HG03442 (cell line): ENCODE measurements around the gene GSDME.

Experiments used
- ATAC-seq: cut with Tn5 transposase; IDR thresholded peaks from one replicate; pipeline ENCODE4 v1.9.1; 2021; ENCODE audit warnings: mild to moderate bottlenecking, moderate library complexity; ENCODE audit not compliant: unreplicated experiment

The GSDME gene

GRCh38 chr7:24706211-24707170 is 50.8 kb downstream of the GSDME start:
- ATAC-seq, result no peak

- ATAC-seq, result no peak
These were observed 51.8 kb downstream of the GSDME start for GRCh38 chr7:24705461-24705954.

GRCh38 chr7:24704311-24704710 is 53.0 kb downstream of the GSDME start:
- ATAC-seq, result no peak

GRCh38 chr7:24703296-24703695 is 54.0 kb downstream of the GSDME start:
- ATAC-seq, result no peak

GRCh38 chr7:24702755-24703154 is 54.5 kb downstream of the GSDME start:
- ATAC-seq, result no peak

- ATAC-seq, result no peak
These were observed 55.7 kb downstream of the GSDME start for GRCh38 chr7:24701261-24702235.

- no peak for ATAC-seq
These were observed 56.6 kb downstream of the GSDME start for GRCh38 chr7:24700521-24701260.

- ATAC-seq, result no peak
These were observed 58.6 kb downstream of the GSDME start for GRCh38 chr7:24698531-24699266.

GRCh38 chr7:24697416-24697815 is 59.8 kb downstream of the GSDME start:
- ATAC-seq, result no peak

- ATAC-seq, result no peak
These were observed 64.7 kb downstream of the GSDME start for GRCh38 chr7:24692592-24692991.

- no peak for ATAC-seq
These were observed 67.0 kb downstream of the GSDME start for GRCh38 chr7:24690251-24690650.

- no peak for ATAC-seq
These were observed 71.6 kb downstream of the GSDME start for GRCh38 chr7:24685708-24686107.

- ATAC-seq, result no peak
These were observed 86.5 kb downstream of the GSDME start for GRCh38 chr7:24670782-24671181.

- ATAC-seq, result no peak
These were observed 87.2 kb downstream of the GSDME start for GRCh38 chr7:24669971-24670591.

- ATAC-seq, result no peak
These were observed 88.2 kb downstream of the GSDME start for GRCh38 chr7:24668927-24669635.

- ATAC-seq, result no peak
These were observed 91.5 kb downstream of the GSDME start for GRCh38 chr7:24665564-24666294.

GRCh38 chr7:24660546-24660945 is 96.7 kb downstream of the GSDME start:
- no peak for ATAC-seq

- ATAC-seq, result no peak
These were observed 97.8 kb downstream of the GSDME start for GRCh38 chr7:24659505-24659904.
